ENCODE data around the gene RNF214. TPM values are rescaled to one million over a fixed set of nuclear protein-coding genes. Genes with fewer than 3 reads are reported as not detected.
"Not testable (repeated sequence)": the region's sequence is repeated elsewhere in the genome, so short reads cannot be mapped to it uniquely, and the experiment has no call there.

The RNF214 gene
- total RNA-seq (2021) (27.2 and 28.1 TPM in 2 replicates), Bru-seq, nascent RNA (percentile 66 among the genes with signal in this experiment), BruChase-seq, experiment 1, labeled RNA remaining after a 2-hour chase (percentile 70 among the genes with signal in this experiment), BruChase-seq, experiment 2, labeled RNA remaining after a 6-hour chase (percentile 70 among the genes with signal in this experiment)
- long read RNA-seq, partial matches to known transcripts, result 5 of 12 reads
- long read RNA-seq, other reads (novel, unspliced or antisense), result 2 of 12 reads

DNA sequence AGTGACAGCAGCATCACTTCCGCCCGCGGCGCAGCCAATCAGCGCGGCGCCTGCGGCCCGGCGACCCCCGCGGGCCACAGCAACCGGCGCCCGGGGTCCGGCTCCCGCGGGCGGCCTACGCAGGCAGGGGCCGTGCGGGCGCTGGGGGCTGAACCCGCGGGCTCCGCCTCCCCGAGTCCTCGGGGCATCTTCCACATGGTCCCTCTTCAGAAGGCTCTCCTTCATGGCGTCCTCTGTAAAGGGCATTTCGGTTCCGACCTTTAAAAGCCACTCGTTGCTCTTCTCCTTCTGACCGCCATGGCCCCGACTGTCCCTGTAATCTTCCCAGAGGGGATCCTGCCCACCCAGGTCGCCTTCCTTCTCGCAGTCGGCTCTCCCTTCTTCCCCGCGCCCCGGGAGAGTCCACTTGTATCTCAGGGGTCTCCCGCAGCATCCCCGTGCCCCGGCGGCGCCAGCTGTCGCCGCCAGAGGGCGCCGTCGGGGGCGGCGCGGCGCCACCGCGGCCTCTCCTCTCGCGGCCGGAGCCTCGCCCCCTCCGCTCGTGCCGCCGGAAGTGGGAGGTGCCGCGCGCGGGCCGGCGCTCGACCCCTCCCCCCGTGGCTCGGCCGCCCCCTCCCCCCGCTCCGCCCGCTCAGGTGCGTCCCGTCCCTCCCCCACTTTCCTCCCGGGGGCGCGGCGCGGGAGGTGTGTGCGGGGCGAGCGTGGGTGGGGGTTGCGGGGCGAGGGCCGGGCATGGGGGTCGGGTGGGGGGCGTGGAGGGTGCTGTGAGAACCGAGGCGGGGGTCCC, at the start of gene RNF214:
RNF214 (plus strand) TSS at position 580 of the 787 bp plus-strand sequence. CDS start 1,602 bp downstream, outside the sequence.
- peaks cover 7% of the 10 kb centered on the region; the same call in 1 of the 2 replicates for H4K20me1 ChIP-seq (ENCODE audit: insufficient read depth)
- no TSS peak for BruUV-seq (replicated peaks)
- H3K4me1 ChIP-seq (replicated peaks; ENCODE audit: insufficient read depth), result peaks cover 25% of the 10 kb centered on the region
- H3K4me2 ChIP-seq, result peak within 1 kb of the TSS; percentile 99
- H3K4me3 ChIP-seq, result peak within 1 kb of the TSS; percentile 99
- H3K27me3 ChIP-seq (ENCODE audit: insufficient read depth, low read depth), result no peaks in the 10 kb centered on the region
- peaks cover 15% of the 10 kb centered on the region; the same call in 1 of the 2 replicates for H3F3A ChIP-seq (ENCODE audit: insufficient read depth, low read depth)
- peaks cover 40% of the 10 kb centered on the region for H3K79me2 ChIP-seq (ENCODE audit: low read depth)
- intact Hi-C loops (cut with micrococcal nuclease; ENCODE audit: unreplicated experiment), result loop anchor here (2.0 to 5.0 kb wide), 2 partner anchors 97 to 445 kb away; partner anchors contain the start of gene ZPR1
- H3K9me3 ChIP-seq (ENCODE audit: insufficient read depth, low read depth), result no peaks in the 10 kb centered on the region
- peak within 1 kb of the TSS; percentile 100 for H2AFZ ChIP-seq
- DNase-seq, result peak; percentile 51 to 73
- TF ChIP-seq, protein P1, sequence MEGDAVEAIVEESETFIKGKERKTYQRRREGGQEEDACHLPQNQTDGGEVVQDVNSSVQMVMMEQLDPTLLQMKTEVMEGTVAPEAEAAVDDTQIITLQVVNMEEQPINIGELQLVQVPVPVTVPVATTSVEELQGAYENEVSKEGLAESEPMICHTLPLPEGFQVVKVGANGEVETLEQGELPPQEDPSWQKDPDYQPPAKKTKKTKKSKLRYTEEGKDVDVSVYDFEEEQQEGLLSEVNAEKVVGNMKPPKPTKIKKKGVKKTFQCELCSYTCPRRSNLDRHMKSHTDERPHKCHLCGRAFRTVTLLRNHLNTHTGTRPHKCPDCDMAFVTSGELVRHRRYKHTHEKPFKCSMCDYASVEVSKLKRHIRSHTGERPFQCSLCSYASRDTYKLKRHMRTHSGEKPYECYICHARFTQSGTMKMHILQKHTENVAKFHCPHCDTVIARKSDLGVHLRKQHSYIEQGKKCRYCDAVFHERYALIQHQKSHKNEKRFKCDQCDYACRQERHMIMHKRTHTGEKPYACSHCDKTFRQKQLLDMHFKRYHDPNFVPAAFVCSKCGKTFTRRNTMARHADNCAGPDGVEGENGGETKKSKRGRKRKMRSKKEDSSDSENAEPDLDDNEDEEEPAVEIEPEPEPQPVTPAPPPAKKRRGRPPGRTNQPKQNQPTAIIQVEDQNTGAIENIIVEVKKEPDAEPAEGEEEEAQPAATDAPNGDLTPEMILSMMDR (conservative IDR thresholded peaks at IDR 0.05), result peak; percentile 92
- no peak for TF ChIP-seq EZH2 (IDR thresholded peaks at IDR 0.05; ENCODE audit: low read depth)
- no peaks in the 10 kb centered on the region for H3K9me2 ChIP-seq (ENCODE audit: insufficient read depth)
- no peak within 1 kb of the TSS for H3K27ac ChIP-seq
- ChIA-PET CTCF (interaction anchor here (1.1 kb wide), 1 partner anchor 10 kb away, joined by 5 read pairs; no protein-coding TSS in a partner anchor), POLR2A (ENCODE audit: unreplicated experiment) (no interaction called here)
- H3K36me3 ChIP-seq (ENCODE audit: low read depth), result peaks cover 12% of the 10 kb centered on the region

DNA sequence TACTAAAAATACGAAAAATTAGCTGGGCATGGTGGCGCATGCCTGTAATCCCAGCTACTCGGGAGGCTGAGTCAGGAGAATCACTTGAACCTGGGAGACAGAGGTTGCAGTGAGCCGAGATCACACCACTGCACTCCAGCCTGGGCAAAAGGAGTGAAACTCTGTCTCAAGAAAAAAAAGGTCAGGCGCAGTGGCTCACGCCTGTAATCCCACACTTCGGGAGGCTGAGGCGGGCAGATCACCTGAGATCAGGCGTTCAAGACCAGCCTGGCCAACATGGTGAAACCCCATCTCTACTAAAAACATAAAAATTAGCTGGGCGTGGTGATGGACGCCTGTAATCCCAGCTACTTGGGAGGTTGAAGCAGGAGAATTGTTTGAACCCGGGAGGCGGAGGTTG, 49.3 kb upstream of the RNF214 start:
- H3K4me1 ChIP-seq (replicated peaks; ENCODE audit: insufficient read depth), result peaks cover 12% of the 10 kb centered on the region
- H3K4me2 ChIP-seq; H3K9me2 ChIP-seq (ENCODE audit: insufficient read depth); H3K27ac ChIP-seq; BruUV-seq (replicated peaks); DNase-seq; H2AFZ ChIP-seq; H3K79me2 ChIP-seq (ENCODE audit: low read depth); H3K9me3 ChIP-seq (ENCODE audit: insufficient read depth, low read depth); H3K27me3 ChIP-seq (ENCODE audit: insufficient read depth, low read depth); H3K4me3 ChIP-seq; intact Hi-C loops (cut with micrococcal nuclease; ENCODE audit: unreplicated experiment); H3F3A ChIP-seq (ENCODE audit: insufficient read depth, low read depth); H3K36me3 ChIP-seq (ENCODE audit: low read depth); H4K20me1 ChIP-seq (ENCODE audit: insufficient read depth); CTCF ChIA-PET: not testable (repeated sequence)
- POLR2A ChIA-PET (ENCODE audit: unreplicated experiment), result interaction anchor here (0.6 kb wide), 1 partner anchor 339 kb away, joined by 5 read pairs; no protein-coding TSS in a partner anchor

DNA sequence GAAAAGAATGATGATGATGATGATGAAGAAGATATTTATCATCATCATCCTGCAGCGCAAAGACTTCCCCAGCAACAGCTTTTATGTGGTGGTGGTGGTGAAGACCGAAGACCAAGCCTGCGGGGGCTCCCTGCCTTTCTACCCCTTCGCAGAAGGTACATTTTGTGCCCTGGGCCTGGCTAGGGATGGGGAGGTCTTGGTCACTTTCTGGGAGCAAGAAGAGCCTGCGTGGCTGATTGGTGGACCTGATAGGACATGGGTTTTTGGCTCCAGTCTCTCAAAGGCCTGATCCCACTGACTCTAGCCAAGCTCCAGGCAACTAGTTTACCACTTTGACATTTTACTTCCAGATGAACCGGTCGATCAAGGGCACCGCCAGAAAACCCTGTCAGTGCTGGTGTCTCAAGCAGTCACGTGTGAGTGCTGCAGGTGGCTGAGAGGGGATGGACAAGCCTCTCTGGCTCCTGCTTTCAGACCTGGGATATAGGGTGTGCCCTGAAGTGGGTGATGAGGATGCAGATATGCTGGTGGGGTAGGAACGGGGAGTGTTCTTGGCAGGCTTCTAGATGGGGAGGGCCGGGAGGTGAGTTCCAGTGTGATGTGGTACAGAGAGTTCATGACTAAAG, 48.6 kb upstream of the RNF214 start:
- ChIA-PET CTCF (no interaction called here), POLR2A (ENCODE audit: unreplicated experiment) (interaction anchor here (0.5 kb wide), 1 partner anchor 40 kb away, joined by 24 read pairs; no protein-coding TSS in a partner anchor)
- no TSS peak for BruUV-seq (replicated peaks)
- Histone ChIP-seq H3K4me2 (no peak overlapping the region), H3K4me1 (replicated peaks; ENCODE audit: insufficient read depth) (peaks cover 8% of the 10 kb centered on the region), H4K20me1 (ENCODE audit: insufficient read depth) (no peaks in the 10 kb centered on the region), H3K9me3 (ENCODE audit: insufficient read depth, low read depth) (no peaks in the 10 kb centered on the region), H3K4me3 (no peak overlapping the region), H3K36me3 (ENCODE audit: low read depth) (no peaks in the 10 kb centered on the region), H3K79me2 (ENCODE audit: low read depth) (no peaks in the 10 kb centered on the region), H3K27me3 (ENCODE audit: insufficient read depth, low read depth) (no peaks in the 10 kb centered on the region), H3K9me2 (ENCODE audit: insufficient read depth) (no peaks in the 10 kb centered on the region), H3K27ac (no peak overlapping the region), H3F3A (ENCODE audit: insufficient read depth, low read depth) (no peaks in the 10 kb centered on the region), H2AFZ (no peak overlapping the region)
- TF ChIP-seq, protein P1 (conservative IDR thresholded peaks at IDR 0.05), result no peak
- DNase-seq, result no peak
- intact Hi-C loops (cut with micrococcal nuclease; ENCODE audit: unreplicated experiment), result no loop called here
